H1 (cell line): ENCODE results near the gene COL9A2. TPM values are rescaled to one million over a fixed set of nuclear protein-coding genes. Genes with fewer than 3 reads are reported as not detected.

Experiments
- CTCF ChIA-PET: fragments of 300-600 bp; sonication (Branson Sonifier 250); formaldehyde crosslinking; loops from one replicate; lab custom pipeline; 2021; ENCODE audit not compliant: partially characterized antibody; lab: Charles Lee
- POLR2A ChIA-PET: fragments of 300-600 bp; sonication (Branson Sonifier 250); formaldehyde crosslinking; loops from one replicate; lab custom pipeline; 2021; ENCODE audit warnings: inconsistent platforms; ENCODE audit not compliant: partially characterized antibody; lab: Charles Lee
- DNase-seq, 2 experiments: peaks; one replicate each; pipeline versions ENCODE4 v3.0.0 to v3.0.0-alpha.2; 2010 to 2022; ENCODE audit warnings: low spot score in 2 of 2, low read depth in 1 of 2, mixed read lengths in 1 of 2
- FAIRE-seq: peaks from 2 replicates; lab custom pipeline; 2011; peaks lifted over from hg19 to GRCh38; lab: Jason Lieb, UNC
- H2AFZ ChIP-seq: 2 replicates; pipeline ENCODE4 v1.8.1; 2012; ENCODE audit warnings: low read length, inconsistent platforms
- H2AK5ac ChIP-seq: 2 replicates; pipeline ENCODE4 v1.6.1; 2013; ENCODE audit warnings: low read depth, low read length
- H2BK120ac ChIP-seq: replicated peaks from 2 replicates; pipeline ENCODE3; 2013; ENCODE audit warnings: low read depth, low read length, inconsistent platforms
- H2BK12ac ChIP-seq: 2 replicates; pipeline ENCODE4 v1.6.1; 2013; ENCODE audit warnings: low read depth, low read length
- H2BK15ac ChIP-seq: 2 replicates; pipeline ENCODE4 v1.6.1; 2013; ENCODE audit warnings: low read length
- H2BK20ac ChIP-seq: 2 replicates; pipeline ENCODE4 v1.6.1; 2013; ENCODE audit warnings: low read length
- H2BK5ac ChIP-seq: 2 replicates; pipeline ENCODE4 v1.6.1; 2013; ENCODE audit warnings: low read depth, low read length
- H3K14ac ChIP-seq: 2 replicates; pipeline ENCODE4 v1.6.1; 2013; ENCODE audit warnings: inconsistent platforms; ENCODE audit not compliant: insufficient read length
- H3K18ac ChIP-seq: 2 replicates; pipeline ENCODE4 v1.6.1; 2013; ENCODE audit warnings: low read length; ENCODE audit errors: extremely low read depth
- H3K23ac ChIP-seq: 2 replicates; pipeline ENCODE4 v1.6.1; 2013; ENCODE audit warnings: inconsistent platforms; ENCODE audit not compliant: insufficient read length
- H3K23me2 ChIP-seq: 2 replicates; pipeline ENCODE4 v1.6.1; 2013; ENCODE audit warnings: low read depth, low read length
- H3K27ac ChIP-seq: 2 replicates; pipeline ENCODE4 v1.6.1; 2011; ENCODE audit warnings: low read depth, low read length, inconsistent platforms
- H3K27me3 ChIP-seq, 4 experiments: replicated peaks in 1 of 4; 1 replicate in 1 of 4; 2 replicates in 3 of 4; pipeline versions ENCODE4 v1.6.1 to v1.8.1; 2011 to 2013; ENCODE audit warnings: low read length in 3 of 4, mild to moderate bottlenecking in 3 of 4, inconsistent platforms in 2 of 4, mixed read lengths in 2 of 4, moderate library complexity in 1 of 4; ENCODE audit not compliant: control insufficient read depth in 3 of 4, insufficient read depth in 3 of 4; ENCODE audit errors: extremely low read depth in 1 of 4
- H3K36me3 ChIP-seq, 4 experiments: 2 replicates each; pipeline versions ENCODE4 v1.6.1 to v1.8.1; 2011 to 2013; ENCODE audit warnings: mild to moderate bottlenecking in 4 of 4, low read length in 3 of 4, moderate library complexity in 2 of 4, control low read depth in 1 of 4, inconsistent platforms in 1 of 4; ENCODE audit not compliant: insufficient read depth in 4 of 4, control insufficient read depth in 2 of 4
- H3K4ac ChIP-seq: replicated peaks from 2 replicates; pipeline ENCODE3; 2013; ENCODE audit warnings: low read length, low read depth, mixed read lengths, inconsistent platforms; ENCODE audit not compliant: insufficient read length
- H3K4me1 ChIP-seq, 4 experiments: replicated peaks in 1 of 4; 1 replicate in 1 of 4; 2 replicates in 3 of 4; pipeline versions ENCODE4 v1.6.1 to v1.8.1; 2011 to 2013; ENCODE audit warnings: low read length in 3 of 4, inconsistent platforms in 2 of 4, mixed read lengths in 1 of 4; ENCODE audit not compliant: insufficient read depth in 4 of 4, control insufficient read depth in 3 of 4
- H3K4me2 ChIP-seq, 2 experiments: 2 replicates each; pipeline versions ENCODE4 v1.6.1 to v1.8.1; 2011 to 2013; ENCODE audit warnings: low read depth in 2 of 2, low read length in 2 of 2, control low read depth in 1 of 2, inconsistent platforms in 1 of 2, mild to moderate bottlenecking in 1 of 2; ENCODE audit not compliant: insufficient read depth in 1 of 2
- H3K4me3 ChIP-seq, 4 experiments: fragments of 200-600, 300-600 bp in 1 of 4; sonication (generic), shearing (Covaris generic), sonication (Bioruptor Twin) in 1 of 4; 2 replicates each; pipeline versions ENCODE4 v1.5.1 to v1.8.1; 2011 to 2016; ENCODE audit warnings: low read length in 4 of 4, low read depth in 3 of 4, control low read depth in 2 of 4, inconsistent platforms in 2 of 4, mild to moderate bottlenecking in 2 of 4, mixed read lengths in 1 of 4, moderate library complexity in 1 of 4; ENCODE audit not compliant: insufficient read depth in 2 of 4; ENCODE audit errors: extremely low read depth in 1 of 4
- H3K56ac ChIP-seq: replicated peaks from 2 replicates; pipeline ENCODE3; 2013; ENCODE audit warnings: low read depth, mild to moderate bottlenecking, mixed read lengths, low read length, inconsistent platforms; ENCODE audit not compliant: insufficient read length
- H3K79me1 ChIP-seq: 2 replicates; pipeline ENCODE4 v1.6.1; 2013; ENCODE audit warnings: low read depth, low read length, control low read depth
- H3K79me2 ChIP-seq, 2 experiments: 2 replicates each; pipeline versions ENCODE4 v1.6.1 to v1.8.1; 2012 to 2013; ENCODE audit warnings: low read length in 2 of 2, mild to moderate bottlenecking in 2 of 2, inconsistent platforms in 1 of 2; ENCODE audit not compliant: insufficient read depth in 2 of 2, control insufficient read depth in 1 of 2
- H3K9ac ChIP-seq, 4 experiments: replicated peaks in 1 of 4; 1 replicate in 1 of 4; 2 replicates in 3 of 4; pipeline versions ENCODE4 v1.6.1 to v1.8.1; 2011 to 2013; ENCODE audit warnings: low read depth in 3 of 4, low read length in 3 of 4, control low read depth in 2 of 4, mild to moderate bottlenecking in 2 of 4, moderate library complexity in 2 of 4, inconsistent platforms in 1 of 4; ENCODE audit errors: extremely low read depth in 1 of 4
- H3K9me3 ChIP-seq, 2 experiments: 2 replicates each; pipeline versions ENCODE4 v1.6.1 to v1.8.1; 2012 to 2013; ENCODE audit warnings: mild to moderate bottlenecking in 2 of 2, moderate library complexity in 2 of 2, control low read depth in 1 of 2, inconsistent platforms in 1 of 2, low read depth in 1 of 2, low read length in 1 of 2, mixed read lengths in 1 of 2; ENCODE audit not compliant: insufficient read depth in 2 of 2
- H4K20me1 ChIP-seq, 2 experiments: replicated peaks in 1 of 2; 2 replicates each; pipeline versions ENCODE3 to v1.8.1; 2011 to 2013; ENCODE audit warnings: inconsistent platforms in 2 of 2, low read length in 2 of 2, mild to moderate bottlenecking in 1 of 2; ENCODE audit not compliant: insufficient read depth in 2 of 2, control insufficient read depth in 1 of 2
- H4K5ac ChIP-seq: 2 replicates; pipeline ENCODE4 v1.6.1; 2013; ENCODE audit warnings: low read length, low read depth, mixed read lengths, inconsistent platforms; ENCODE audit not compliant: insufficient read length
- H4K8ac ChIP-seq: 2 replicates; pipeline ENCODE4 v1.8.0; 2013; ENCODE audit warnings: mild to moderate bottlenecking, moderate library complexity, low read length, inconsistent platforms; ENCODE audit not compliant: insufficient read depth; ENCODE audit errors: extremely low read depth
- H4K91ac ChIP-seq: replicated peaks from 2 replicates; pipeline ENCODE3; 2013; ENCODE audit warnings: low read length, mixed read lengths, inconsistent platforms; ENCODE audit not compliant: insufficient read length
- CHD1 ChIP-seq: IDR thresholded peaks from 2 replicates; pipeline ENCODE4 v1.6.1; 2012; ENCODE audit warnings: low read depth, low read length, improper control_type of control experiment
- EGR1 ChIP-seq: IDR thresholded peaks from 2 replicates; pipeline ENCODE4 v1.6.1; 2011; ENCODE audit warnings: low read depth, low read length, borderline replicate concordance
- FOSL1 ChIP-seq: IDR thresholded peaks from 2 replicates; pipeline ENCODE4 v1.6.1; 2011; ENCODE audit warnings: mild to moderate bottlenecking, low read depth, low read length, moderate library complexity; ENCODE audit not compliant: insufficient read depth
- GTF2F1 ChIP-seq: IDR thresholded peaks from 2 replicates; pipeline ENCODE4 v1.6.1; 2012; ENCODE audit warnings: low read depth, low read length, improper control_type of control experiment, borderline replicate concordance
- JUN ChIP-seq: IDR thresholded peaks from 2 replicates; pipeline ENCODE4 v1.6.1; 2011; ENCODE audit warnings: low read depth, mild to moderate bottlenecking, improper control_type of control experiment, low read length
- MAFK ChIP-seq: IDR thresholded peaks from 2 replicates; pipeline ENCODE4 v1.6.1; 2012; ENCODE audit warnings: low read depth, mild to moderate bottlenecking, improper control_type of control experiment, low read length
- NRF1 ChIP-seq: IDR thresholded peaks from 2 replicates; pipeline ENCODE4 v1.6.1; 2011; ENCODE audit warnings: mild to moderate bottlenecking, low read depth, low read length, improper control_type of control experiment
- POLR2A ChIP-seq, 2 experiments: IDR thresholded peaks; 1 replicate in 1 of 2; 2 replicates in 1 of 2; pipeline ENCODE4 v1.6.1; 2011; ENCODE audit warnings: low read depth in 2 of 2, low read length in 2 of 2, mild to moderate bottlenecking in 2 of 2; ENCODE audit errors: control extremely low read depth in 1 of 2
- POU5F1 ChIP-seq: IDR thresholded peaks from 2 replicates; pipeline ENCODE4 v1.6.1; 2011; ENCODE audit warnings: low read depth, mild to moderate bottlenecking, low read length, moderate library complexity
- RNF2 ChIP-seq: fragments of 200-900, 300-1000 bp; sonication (generic); IDR thresholded peaks from 2 replicates; pipeline ENCODE4 v1.7.1; 2016; ENCODE audit warnings: borderline replicate concordance, low read depth, mild to moderate bottlenecking, antibody characterized with exemption, low read length; ENCODE audit not compliant: poor library complexity, severe bottlenecking; ENCODE audit errors: missing control alignments
- RXRA ChIP-seq: IDR thresholded peaks from 2 replicates; pipeline ENCODE4 v1.6.1; 2011; ENCODE audit warnings: low read depth, mild to moderate bottlenecking, low read length, moderate library complexity; ENCODE audit not compliant: insufficient read depth
- SRF ChIP-seq: IDR thresholded peaks from 2 replicates; pipeline ENCODE4 v1.6.1; 2011; ENCODE audit warnings: mild to moderate bottlenecking, low read depth, low read length, moderate library complexity
- WGBS, 2 experiments: shearing (Covaris generic) in 1 of 2; methylation state at CpG; one replicate each; pipeline versions ENCODE4 v1.1.6 to v1.1.7; 2013 to 2015; ENCODE audit warnings: low lambda C conversion rate in 2 of 2, mixed read lengths in 2 of 2, inconsistent platforms in 1 of 2, low coverage in 1 of 2, missing lambda C conversion rate in 1 of 2; ENCODE audit not compliant: insufficient replicate concordance in 2 of 2, insufficient coverage in 1 of 2, insufficient read length in 1 of 2; ENCODE audit errors: extremely low coverage in 1 of 2, missing lambda C conversion rate in 1 of 2; 5-methylcytosine and 5-hydroxymethylcytosine counted together
- polyA plus RNA-seq, 7 experiments: library from polyadenylated mRNA; depleted of rRNA in 3 of 7; stranded (reverse) in 5 of 7; unstranded in 2 of 7; fragments of >200 nt in 5 of 7; fragments of 200-250 nt in 2 of 7; gene quantifications; 1 replicate in 5 of 7; 2 replicates in 1 of 7; 4 replicates in 1 of 7; pipeline versions ENCODE4 v1.2.1 to v1.2.3, GENCODE V29; 2011 to 2013; ENCODE audit warnings: missing spikeins in 2 of 7, mixed read lengths in 2 of 7
- total RNA-seq: library from RNA; stranded (reverse); fragmentation: NEBNext Ultra II Directional; extraction: Animal tissue kit (Norgen Biotek cat#: 25700); gene quantifications from 2 replicates; pipeline ENCODE4 v1.2.1, GENCODE V29; 2021
- TF ChIP-seq, protein P1 (sequence below): IDR thresholded peaks from 2 replicates; pipeline ENCODE4 v1.6.1; 2012; ENCODE audit warnings: low read length, inconsistent platforms

Gene COL9A2
- total and polyA plus RNA-seq, 2 of the 8 experiments (the other 6 are each of a cell fraction or from before 2014, with no cell fraction given) = 3.2 to 3.3 TPM

GRCh38 chr1:40305871-40306270, 11.2 kb downstream of the COL9A2 start:
- H2BK5ac ChIP-seq = no peak overlapping the region
- no peak overlapping the region for H2BK20ac ChIP-seq
- no peak overlapping the region for H3K18ac ChIP-seq
- H4K20me1 ChIP-seq = peaks cover 0 to 3% of the 10 kb centered on the region in 2 experiments
- H3K27me3 ChIP-seq = peaks cover 0 to 17% (median 8%) of the 10 kb centered on the region in 4 experiments; a peak in 4 of 7 replicates
- H3K9ac ChIP-seq = no peak overlapping the region
- no peaks in the 10 kb centered on the region for H3K9me3 ChIP-seq
- H3K23ac ChIP-seq = no peak overlapping the region
- no peak overlapping the region for H3K14ac ChIP-seq
- no peak overlapping the region for H4K5ac ChIP-seq
- no peak overlapping the region for H3K4ac ChIP-seq
- no peaks in the 10 kb centered on the region for H3K36me3 ChIP-seq
- no peak overlapping the region for H2AK5ac ChIP-seq
- H4K8ac ChIP-seq = no peak overlapping the region
- no peak overlapping the region for H2BK120ac ChIP-seq
- no peak overlapping the region for H2AFZ ChIP-seq
- DNase-seq = no peak
- 94% methylated on average over 2 of the region's 2 CpGs; no CpG with 5 or more reads in 1 of the 2 experiments for WGBS, 2 experiments
- no peak for FAIRE-seq
- no peak overlapping the region for H3K4me2 ChIP-seq
- no peaks in the 10 kb centered on the region for H3K79me2 ChIP-seq
- ChIA-PET CTCF (interaction anchor here (1.2 to 2.4 kb wide), 6 partner anchors 9 to 227 kb away, joined by 4 to 16 read pairs (median 5); no protein-coding TSS in a partner anchor), POLR2A (no interaction called here)
- no peak overlapping the region for H4K91ac ChIP-seq
- no peaks in the 10 kb centered on the region; the same call in 1 of the 2 replicates for H3K23me2 ChIP-seq
- no peak overlapping the region for H2BK12ac ChIP-seq
- H3K4me3 ChIP-seq = no peak overlapping the region
- H3K56ac ChIP-seq = no peak overlapping the region
- 0 out of 2 replicates have a peak overlapping the region, but pooled peaks have one; percentile 92 for H2BK15ac ChIP-seq
- no peak overlapping the region for H3K27ac ChIP-seq
- no peaks in the 10 kb centered on the region for H3K79me1 ChIP-seq
- H3K4me1 ChIP-seq = peaks cover 0 to 5% (median 0%) of the 10 kb centered on the region in 4 experiments; a peak in 4 of 7 replicates
- no peak for TF ChIP-seq NRF1
- TF ChIP-seq POLR2A (IDR thresholded peaks at IDR 0.05; ENCODE audit: control extremely low read depth in 1 of 2, low read depth in 2 of 2, low read length in 2 of 2) = no peak
- TF ChIP-seq RNF2 = no peak
- TF ChIP-seq RXRA = no peak
- no peak for TF ChIP-seq GTF2F1
- no peak for TF ChIP-seq MAFK
- no peak for TF ChIP-seq FOSL1
- TF ChIP-seq, protein P1, sequence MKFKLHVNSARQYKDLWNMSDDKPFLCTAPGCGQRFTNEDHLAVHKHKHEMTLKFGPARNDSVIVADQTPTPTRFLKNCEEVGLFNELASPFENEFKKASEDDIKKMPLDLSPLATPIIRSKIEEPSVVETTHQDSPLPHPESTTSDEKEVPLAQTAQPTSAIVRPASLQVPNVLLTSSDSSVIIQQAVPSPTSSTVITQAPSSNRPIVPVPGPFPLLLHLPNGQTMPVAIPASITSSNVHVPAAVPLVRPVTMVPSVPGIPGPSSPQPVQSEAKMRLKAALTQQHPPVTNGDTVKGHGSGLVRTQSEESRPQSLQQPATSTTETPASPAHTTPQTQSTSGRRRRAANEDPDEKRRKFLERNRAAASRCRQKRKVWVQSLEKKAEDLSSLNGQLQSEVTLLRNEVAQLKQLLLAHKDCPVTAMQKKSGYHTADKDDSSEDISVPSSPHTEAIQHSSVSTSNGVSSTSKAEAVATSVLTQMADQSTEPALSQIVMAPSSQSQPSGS = no peak
- TF ChIP-seq EGR1 = no peak
- no peak for TF ChIP-seq SRF
- no peak for TF ChIP-seq JUN
- TF ChIP-seq CHD1 = no peak
- no peak for TF ChIP-seq POU5F1
